HG02973 (cell line): ENCODE results near the gene GP1BB.

Source experiments
- ATAC-seq: cut with Tn5 transposase; IDR thresholded peaks from one replicate; pipeline ENCODE4 v1.9.1; 2021; ENCODE audit warnings: moderate library complexity; ENCODE audit not compliant: unreplicated experiment

GP1BB gene

GRCh38 chr22:19713650-19714311 is 9.6 kb upstream of the GP1BB start:
- ATAC-seq: no peak

- no peak for ATAC-seq
Measured at GRCh38 chr22:19714312-19715187, 8.8 kb upstream of the GP1BB start, which contains the start of gene SEPTIN5. Gene SEPTIN5, plus strand, starts transcription at chr22:19714503. Its CDS starts 86 bp downstream, at chr22:19714589.

- ATAC-seq: no peak
Measured at GRCh38 chr22:19715188-19715930, 8.0 kb upstream of the GP1BB start.

- ATAC-seq: no peak
Measured at GRCh38 chr22:19716041-19716828, 7.1 kb upstream of the GP1BB start.

- ATAC-seq: no peak
Measured at GRCh38 chr22:19716829-19717105, 6.6 kb upstream of the GP1BB start.

GRCh38 chr22:19717181-19717580 is 6.2 kb upstream of the GP1BB start:
- no peak for ATAC-seq

GRCh38 chr22:19717691-19718455 is 5.5 kb upstream of the GP1BB start:
- ATAC-seq: no peak

- ATAC-seq: no peak
Measured at GRCh38 chr22:19718456-19719049, 4.8 kb upstream of the GP1BB start.

GRCh38 chr22:19719050-19719482 is 4.3 kb upstream of the GP1BB start:
- ATAC-seq: no peak

GRCh38 chr22:19719488-19720021 is 3.8 kb upstream of the GP1BB start:
- ATAC-seq: no peak

GRCh38 chr22:19720150-19720827 is 3.0 kb upstream of the GP1BB start:
- no peak for ATAC-seq

- ATAC-seq: no peak
Measured at GRCh38 chr22:19720999-19721329, 2.4 kb upstream of the GP1BB start.

- no peak for ATAC-seq
Measured at GRCh38 chr22:19721330-19722177, 1.8 kb upstream of the GP1BB start.

GRCh38 chr22:19722178-19722981 is 959 bp upstream of the GP1BB start:
- no peak for ATAC-seq

- no peak for ATAC-seq
Measured at GRCh38 chr22:19722982-19723231, 432 bp upstream of the GP1BB start.

- no peak for ATAC-seq
Measured at GRCh38 chr22:19723983-19724827, 866 bp downstream of the GP1BB start.
